Subcutaneous abdominal adipose tissue (tissue), 5 donors: ENCODE results near the gene CISD3.
"Not testable (repeated sequence)": the region's sequence is repeated elsewhere in the genome, so short reads cannot be mapped to it uniquely, and the experiment has no call there.

ENCODE experiments used
- H3K27ac ChIP-seq: one replicate; pipeline ENCODE4 v1.7.0; 2013; ENCODE audit warnings: low read depth, mild to moderate bottlenecking, inconsistent platforms, low read length, moderate library complexity
- H3K27me3 ChIP-seq, 5 donors: one replicate each; pipeline ENCODE4 v1.7.0; 2013; ENCODE audit warnings: low read length in 5 of 5, inconsistent platforms in 1 of 5; ENCODE audit not compliant: control insufficient read depth in 5 of 5, insufficient read depth in 4 of 5
- H3K36me3 ChIP-seq, 5 donors: one replicate each; pipeline ENCODE4 v1.7.0; 2013; ENCODE audit warnings: low read length in 5 of 5; ENCODE audit not compliant: control insufficient read depth in 5 of 5, insufficient read depth in 5 of 5
- H3K4me1 ChIP-seq, 5 donors: one replicate each; pipeline ENCODE4 v1.7.0; 2013; ENCODE audit warnings: low read length in 5 of 5, mild to moderate bottlenecking in 3 of 5, moderate library complexity in 1 of 5; ENCODE audit not compliant: control insufficient read depth in 5 of 5, insufficient read depth in 5 of 5
- H3K4me3 ChIP-seq, 5 donors: one replicate each; pipeline ENCODE4 v1.7.0; 2013; ENCODE audit warnings: low read length in 5 of 5, low read depth in 1 of 5
- H3K9ac ChIP-seq, 5 donors: one replicate each; pipeline ENCODE4 v1.7.0; 2013; ENCODE audit warnings: low read length in 5 of 5, mild to moderate bottlenecking in 4 of 5, moderate library complexity in 3 of 5
- H3K9me3 ChIP-seq, 5 donors: one replicate each; pipeline ENCODE4 v1.7.0; 2013; ENCODE audit warnings: low read length in 5 of 5; ENCODE audit not compliant: control insufficient read depth in 5 of 5
- donor health status: healthy.
- donor health status: healthy.
- donor health status: healthy.
- donor health status: healthy.
- donor health status: healthy.

CISD3 gene

DNA sequence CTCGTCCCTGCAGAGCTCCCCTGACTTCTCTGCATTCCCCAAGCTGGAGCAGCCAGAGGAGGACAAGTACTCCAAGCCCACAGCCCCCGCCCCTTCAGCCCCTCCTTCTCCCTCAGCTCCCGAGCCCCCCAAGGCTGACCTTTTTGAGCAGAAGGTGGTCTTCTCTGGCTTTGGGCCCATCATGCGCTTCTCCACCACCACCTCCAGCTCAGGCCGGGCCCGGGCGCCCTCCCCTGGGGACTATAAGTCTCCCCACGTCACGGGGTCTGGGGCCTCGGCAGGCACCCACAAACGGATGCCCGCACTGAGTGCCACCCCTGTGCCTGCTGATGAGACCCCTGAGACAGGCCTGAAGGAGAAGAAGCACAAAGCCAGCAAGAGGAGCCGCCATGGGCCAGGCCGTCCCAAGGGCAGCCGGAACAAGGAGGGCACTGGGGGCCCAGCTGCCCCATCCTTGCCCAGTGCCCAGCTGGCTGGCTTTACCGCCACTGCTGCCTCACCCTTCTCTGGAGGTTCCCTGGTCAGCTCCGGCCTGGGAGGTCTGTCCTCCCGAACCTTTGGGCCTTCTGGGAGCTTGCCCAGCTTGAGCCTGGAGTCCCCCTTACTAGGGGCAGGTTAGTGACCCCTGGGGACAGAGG lies 13.7 kb upstream of the CISD3 start:
- no peaks in the 10 kb centered on the region for H3K9me3 ChIP-seq
- no peak overlapping the region for H3K27ac ChIP-seq
- no peak overlapping the region for H3K9ac ChIP-seq
- H3K4me1 ChIP-seq = no peaks in the 10 kb centered on the region
- peaks cover 7 to 96% (median 84%) of the 10 kb centered on the region in 5 donors for H3K36me3 ChIP-seq
- no peaks in the 10 kb centered on the region for H3K27me3 ChIP-seq
- H3K4me3 ChIP-seq = no peak overlapping the region

- H3K27ac ChIP-seq = no peak overlapping the region
- H3K36me3 ChIP-seq = peaks cover 7 to 94% (median 79%) of the 10 kb centered on the region in 5 donors
- no peak overlapping the region for H3K4me3 ChIP-seq
- H3K27me3 ChIP-seq = no peaks in the 10 kb centered on the region
- no peak overlapping the region for H3K9ac ChIP-seq
- no peaks in the 10 kb centered on the region for H3K9me3 ChIP-seq
- H3K4me1 ChIP-seq = no peaks in the 10 kb centered on the region
Observed at GRCh38 chr17:38717139-38717745, 12.9 kb upstream of the CISD3 start.

DNA sequence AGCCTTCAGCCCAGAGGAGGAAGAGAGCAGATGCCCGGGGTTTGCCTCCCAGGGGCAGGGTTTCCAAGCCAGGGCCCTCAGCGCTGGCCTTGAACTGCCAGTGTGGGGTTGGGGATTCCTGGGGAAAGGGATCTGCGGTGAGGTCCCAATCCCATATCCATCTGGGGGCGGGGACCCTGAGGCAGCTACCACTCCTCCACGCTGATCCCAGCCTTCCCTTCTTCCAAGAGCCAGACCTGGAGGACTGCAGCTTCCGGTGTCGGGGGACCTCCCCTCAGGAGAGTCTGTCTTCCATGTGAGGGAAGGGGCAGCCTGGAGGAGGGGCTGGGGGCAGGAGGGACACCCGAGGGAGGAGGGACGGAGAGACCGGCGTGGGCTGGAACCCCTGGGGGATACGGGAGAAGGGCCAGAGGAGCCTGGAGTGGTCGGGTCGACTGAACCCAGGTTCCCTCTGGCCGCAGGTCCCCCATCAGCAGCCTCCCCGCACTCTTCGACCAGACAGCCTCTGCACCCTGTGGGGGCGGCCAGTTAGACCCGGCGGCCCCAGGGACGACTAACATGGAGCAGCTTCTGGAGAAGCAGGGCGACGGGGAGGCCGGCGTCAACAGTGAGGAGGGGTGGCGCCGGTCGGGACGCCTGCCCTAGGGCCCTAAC lies 10.7 kb upstream of the CISD3 start:
- no peak overlapping the region for H3K9ac ChIP-seq
- peaks cover 7 to 84% (median 65%) of the 10 kb centered on the region in 5 donors for H3K36me3 ChIP-seq
- no peak overlapping the region for H3K27ac ChIP-seq
- peaks cover 0 to 4% (median 3%) of the 10 kb centered on the region in 5 donors for H3K4me1 ChIP-seq
- H3K4me3 ChIP-seq = no peak overlapping the region
- no peaks in the 10 kb centered on the region for H3K27me3 ChIP-seq
- H3K9me3 ChIP-seq = no peaks in the 10 kb centered on the region

GRCh38 chr17:38719943-38720641 lies 10.0 kb upstream of the CISD3 start:
- H3K27me3 ChIP-seq = no peaks in the 10 kb centered on the region
- H3K4me3 ChIP-seq = no peak overlapping the region
- peaks cover 7 to 85% (median 71%) of the 10 kb centered on the region in 5 donors for H3K36me3 ChIP-seq
- H3K9me3 ChIP-seq = no peaks in the 10 kb centered on the region
- H3K9ac ChIP-seq = no peak overlapping the region
- no peak overlapping the region for H3K27ac ChIP-seq
- peaks cover 0 to 10% (median 4%) of the 10 kb centered on the region in 5 donors for H3K4me1 ChIP-seq

DNA sequence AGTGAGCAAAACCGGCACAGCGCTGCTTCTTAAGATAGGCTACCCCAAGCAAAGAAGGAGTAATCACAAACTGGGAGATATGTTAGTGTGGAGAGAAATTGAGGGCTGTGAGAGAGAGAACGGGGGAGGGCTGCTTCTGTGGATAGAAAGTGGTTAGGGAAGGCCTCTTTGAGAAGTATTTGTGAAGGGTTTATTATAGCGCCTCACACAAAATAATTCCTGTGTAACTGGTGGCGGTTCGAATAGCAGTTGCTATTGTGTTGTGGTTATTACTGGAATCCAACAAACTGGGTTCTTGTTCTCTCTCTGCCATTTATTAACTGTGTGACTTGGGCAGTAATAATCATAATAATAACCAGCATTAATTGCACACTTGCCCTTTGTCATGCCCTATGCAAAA lies 9.2 kb upstream of the CISD3 start:
- H3K4me3 ChIP-seq = no peak overlapping the region
- peaks cover 0 to 11% (median 4%) of the 10 kb centered on the region in 5 donors for H3K4me1 ChIP-seq
- H3K27me3 ChIP-seq = no peaks in the 10 kb centered on the region
- H3K27ac ChIP-seq = no peak overlapping the region
- H3K9ac ChIP-seq = no peak overlapping the region
- H3K36me3 ChIP-seq = peaks cover 7 to 85% (median 65%) of the 10 kb centered on the region in 5 donors
- no peaks in the 10 kb centered on the region for H3K9me3 ChIP-seq

DNA sequence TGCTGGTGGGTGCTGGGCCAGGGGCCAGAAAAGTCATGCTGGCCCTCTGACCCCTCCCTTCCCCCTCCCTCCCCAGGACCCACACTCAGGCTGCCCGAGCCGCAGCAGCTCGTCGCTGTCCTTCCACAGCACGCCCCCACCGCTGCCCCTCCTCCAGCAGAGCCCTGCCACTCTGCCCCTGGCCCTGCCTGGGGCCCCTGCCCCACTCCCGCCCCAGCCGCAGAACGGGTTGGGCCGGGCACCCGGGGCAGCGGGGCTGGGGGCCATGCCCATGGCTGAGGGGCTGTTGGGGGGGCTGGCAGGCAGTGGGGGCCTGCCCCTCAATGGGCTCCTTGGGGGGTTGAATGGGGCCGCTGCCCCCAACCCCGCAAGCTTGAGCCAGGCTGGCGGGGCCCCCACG lies 8.3 kb upstream of the CISD3 start:
- Histone ChIP-seq H3K27me3 (no peaks in the 10 kb centered on the region), H3K9me3 (no peaks in the 10 kb centered on the region), H3K27ac (no peak overlapping the region), H3K4me3 (no peak overlapping the region), H3K4me1 (peaks cover 0 to 11% (median 4%) of the 10 kb centered on the region in 5 donors), H3K36me3 (peaks cover 7 to 80% (median 57%) of the 10 kb centered on the region in 5 donors), H3K9ac (no peak overlapping the region)

DNA sequence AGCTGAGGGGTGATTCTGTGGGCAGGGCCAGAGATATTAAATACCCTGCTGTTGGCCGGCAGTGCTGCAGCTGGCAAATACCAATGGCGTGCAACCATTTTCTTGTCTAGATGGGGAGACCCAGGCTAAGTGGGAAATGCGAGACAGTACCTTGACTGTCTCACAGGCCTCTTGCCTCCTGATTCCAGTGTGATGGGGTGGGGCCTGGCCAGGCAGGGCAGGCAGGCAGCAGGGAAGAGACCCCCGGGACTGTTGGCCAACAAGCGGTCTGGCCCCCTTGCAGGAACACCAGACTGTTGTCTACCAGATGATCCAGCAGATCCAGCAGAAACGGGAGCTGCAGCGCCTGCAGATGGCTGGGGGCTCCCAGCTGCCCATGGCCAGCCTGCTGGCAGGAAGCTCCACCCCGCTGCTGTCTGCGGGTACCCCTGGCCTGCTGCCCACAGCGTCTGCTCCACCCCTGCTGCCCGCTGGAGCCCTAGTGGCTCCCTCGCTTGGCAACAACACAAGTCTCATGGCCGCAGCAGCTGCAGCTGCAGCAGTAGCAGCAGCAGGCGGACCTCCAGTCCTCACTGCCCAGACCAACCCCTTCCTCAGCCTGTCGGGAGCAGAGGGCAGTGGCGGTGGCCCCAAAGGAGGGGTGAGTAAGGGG lies 5.7 kb upstream of the CISD3 start:
- Histone ChIP-seq H3K9me3 (no peaks in the 10 kb centered on the region), H3K4me1 (peaks cover 5 to 28% (median 15%) of the 10 kb centered on the region in 5 donors), H3K27me3 (no peaks in the 10 kb centered on the region), H3K27ac (no peak overlapping the region), H3K9ac (no peak overlapping the region), H3K4me3 (no peak overlapping the region), H3K36me3 (peaks cover 7 to 56% (median 35%) of the 10 kb centered on the region in 5 donors)

DNA sequence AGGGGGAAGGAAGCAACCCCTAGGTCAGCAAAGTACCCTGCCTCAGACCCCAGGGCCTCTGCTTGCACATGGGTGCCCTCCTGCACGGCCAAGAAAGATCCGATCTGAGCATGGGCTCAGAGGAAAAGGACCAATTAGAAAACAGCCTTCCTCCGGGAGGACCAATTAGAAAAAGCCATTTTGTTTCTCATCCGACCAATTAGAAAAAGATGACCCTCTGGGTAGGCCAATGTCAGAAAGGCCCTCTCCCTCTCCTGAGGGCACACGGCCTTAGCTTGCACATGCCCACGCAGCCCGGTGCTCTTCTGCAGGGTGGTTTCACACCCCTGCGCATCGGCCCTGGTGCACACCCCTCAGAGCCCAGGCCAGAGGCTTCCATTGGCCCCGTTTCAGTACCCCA lies 5.1 kb upstream of the CISD3 start:
- Histone ChIP-seq H3K9ac (no peak overlapping the region), H3K9me3 (no peaks in the 10 kb centered on the region), H3K27me3 (no peaks in the 10 kb centered on the region), H3K27ac (no peak overlapping the region), H3K36me3 (peaks cover 7 to 50% (median 31%) of the 10 kb centered on the region in 5 donors), H3K4me3 (no peak overlapping the region), H3K4me1 (peaks cover 5 to 32% (median 18%) of the 10 kb centered on the region in 5 donors)

DNA sequence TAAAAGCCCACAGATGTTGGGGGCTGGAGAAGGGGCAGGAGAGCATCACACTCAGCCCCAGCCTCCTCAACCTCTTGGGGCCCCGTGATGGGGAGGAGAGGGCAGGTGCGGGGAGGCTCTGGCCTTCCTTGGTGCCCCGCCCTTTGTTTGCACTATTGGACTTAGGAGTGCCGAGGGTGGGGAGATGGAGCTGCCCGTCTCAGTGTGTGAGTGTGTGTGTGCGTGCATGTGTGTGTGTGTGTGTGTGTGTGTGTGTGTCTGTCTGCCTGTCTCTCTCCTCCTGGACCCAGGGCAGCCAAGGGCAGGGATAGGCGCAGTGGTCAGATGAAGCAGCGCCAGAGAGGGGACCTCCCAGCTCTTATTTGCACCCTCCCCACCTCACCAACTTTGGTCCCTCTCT lies 4.0 kb upstream of the CISD3 start:
- not testable (repeated sequence) for H3K27me3 ChIP-seq, H3K9ac ChIP-seq, H3K9me3 ChIP-seq, H3K27ac ChIP-seq, H3K4me3 ChIP-seq
- Histone ChIP-seq H3K4me1 (peaks cover 9 to 41% (median 26%) of the 10 kb centered on the region in 5 donors), H3K36me3 (peaks cover 3 to 40% (median 21%) of the 10 kb centered on the region in 5 donors)
